ENCODE measurements around the gene RCAN1. TPM values are rescaled to one million over a fixed set of nuclear protein-coding genes. Genes with fewer than 3 reads are reported as not detected.

Gene RCAN1
- total and polyA plus RNA-seq, 4 donors: 26.7 to 67.9 (median 46.7) TPM

GRCh38 chr21:34596561-34597271 lies 18.2 kb downstream of the RCAN1 start:
- TF ChIP-seq YY1 (IDR thresholded peaks at IDR 0.05): no peak
- peak in 1 of 2 donors; percentile 16 for TF ChIP-seq HNF4A (conservative IDR thresholded peaks at IDR 0.05)
- WGBS: 79% methylated on average over 18 of the region's 18 CpGs
- H3K27me3 ChIP-seq (ENCODE audit: control insufficient read depth in 4 of 4, insufficient read depth in 4 of 4, low read length in 3 of 4): no peaks in the 10 kb centered on the region
- no peak overlapping the region for H3K27ac ChIP-seq (ENCODE audit: low read depth in 1 of 2, low read length in 2 of 2)
- H3K36me3 ChIP-seq (ENCODE audit: control insufficient read depth in 4 of 4, insufficient read depth in 3 of 4, low read depth in 1 of 4, low read length in 3 of 4): no peaks in the 10 kb centered on the region
- H3K9me3 ChIP-seq (ENCODE audit: control insufficient read depth in 4 of 4, low read length in 3 of 4): no peaks in the 10 kb centered on the region
- peaks cover 0 to 7% (median 2%) of the 10 kb centered on the region in 4 donors for H3K4me1 ChIP-seq (ENCODE audit: control insufficient read depth in 4 of 4, insufficient read depth in 4 of 4, low read length in 3 of 4)
- no peak overlapping the region for H3K9ac ChIP-seq (ENCODE audit: low read depth in 1 of 2, low read length in 2 of 2)
- H3K4me3 ChIP-seq (ENCODE audit: low read depth in 1 of 3, low read length in 3 of 3): no peak overlapping the region
- no peak for DNase-seq (ENCODE audit: low spot score)

GRCh38 chr21:34595457-34595856 lies 19.5 kb downstream of the RCAN1 start:
- H3K9ac ChIP-seq (ENCODE audit: low read depth in 1 of 2, low read length in 2 of 2): no peak overlapping the region
- H3K36me3 ChIP-seq (ENCODE audit: control insufficient read depth in 4 of 4, insufficient read depth in 3 of 4, low read depth in 1 of 4, low read length in 3 of 4): no peaks in the 10 kb centered on the region
- H3K9me3 ChIP-seq (ENCODE audit: control insufficient read depth in 4 of 4, low read length in 3 of 4): no peaks in the 10 kb centered on the region
- no peak overlapping the region for H3K27ac ChIP-seq (ENCODE audit: low read depth in 1 of 2, low read length in 2 of 2)
- H3K4me1 ChIP-seq (ENCODE audit: control insufficient read depth in 4 of 4, insufficient read depth in 4 of 4, low read length in 3 of 4): peaks cover 0 to 7% (median 2%) of the 10 kb centered on the region in 4 donors
- no peaks in the 10 kb centered on the region for H3K27me3 ChIP-seq (ENCODE audit: control insufficient read depth in 4 of 4, insufficient read depth in 4 of 4, low read length in 3 of 4)
- TF ChIP-seq, protein P1, sequence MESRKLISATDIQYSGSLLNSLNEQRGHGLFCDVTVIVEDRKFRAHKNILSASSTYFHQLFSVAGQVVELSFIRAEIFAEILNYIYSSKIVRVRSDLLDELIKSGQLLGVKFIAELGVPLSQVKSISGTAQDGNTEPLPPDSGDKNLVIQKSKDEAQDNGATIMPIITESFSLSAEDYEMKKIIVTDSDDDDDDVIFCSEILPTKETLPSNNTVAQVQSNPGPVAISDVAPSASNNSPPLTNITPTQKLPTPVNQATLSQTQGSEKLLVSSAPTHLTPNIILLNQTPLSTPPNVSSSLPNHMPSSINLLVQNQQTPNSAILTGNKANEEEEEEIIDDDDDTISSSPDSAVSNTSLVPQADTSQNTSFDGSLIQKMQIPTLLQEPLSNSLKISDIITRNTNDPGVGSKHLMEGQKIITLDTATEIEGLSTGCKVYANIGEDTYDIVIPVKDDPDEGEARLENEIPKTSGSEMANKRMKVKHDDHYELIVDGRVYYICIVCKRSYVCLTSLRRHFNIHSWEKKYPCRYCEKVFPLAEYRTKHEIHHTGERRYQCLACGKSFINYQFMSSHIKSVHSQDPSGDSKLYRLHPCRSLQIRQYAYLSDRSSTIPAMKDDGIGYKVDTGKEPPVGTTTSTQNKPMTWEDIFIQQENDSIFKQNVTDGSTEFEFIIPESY (IDR thresholded peaks at IDR 0.05): no peak
- TF ChIP-seq YY1 (IDR thresholded peaks at IDR 0.05): no peak
- no peak for TF ChIP-seq REST (IDR thresholded peaks at IDR 0.05)
- TF ChIP-seq MAX (IDR thresholded peaks at IDR 0.05): no peak
- no peak for TF ChIP-seq EGR1 (IDR thresholded peaks at IDR 0.05; ENCODE audit: low read depth in 2 of 2)
- TF ChIP-seq HNF4G (IDR thresholded peaks at IDR 0.05): no peak
- TF ChIP-seq GABPA (IDR thresholded peaks at IDR 0.05 in 1 of 2, conservative IDR thresholded peaks at IDR 0.05 in 1 of 2): no peak
- TF ChIP-seq TAF1 (conservative IDR thresholded peaks at IDR 0.05): no peak
- no peak for TF ChIP-seq RAD21 (IDR thresholded peaks at IDR 0.05)
- no peak for TF ChIP-seq NR2F2 (IDR thresholded peaks at IDR 0.05)
- TF ChIP-seq FOXA1 (IDR thresholded peaks at IDR 0.05): no peak
- TF ChIP-seq JUND (IDR thresholded peaks at IDR 0.05): no peak
- TF ChIP-seq, protein P2, sequence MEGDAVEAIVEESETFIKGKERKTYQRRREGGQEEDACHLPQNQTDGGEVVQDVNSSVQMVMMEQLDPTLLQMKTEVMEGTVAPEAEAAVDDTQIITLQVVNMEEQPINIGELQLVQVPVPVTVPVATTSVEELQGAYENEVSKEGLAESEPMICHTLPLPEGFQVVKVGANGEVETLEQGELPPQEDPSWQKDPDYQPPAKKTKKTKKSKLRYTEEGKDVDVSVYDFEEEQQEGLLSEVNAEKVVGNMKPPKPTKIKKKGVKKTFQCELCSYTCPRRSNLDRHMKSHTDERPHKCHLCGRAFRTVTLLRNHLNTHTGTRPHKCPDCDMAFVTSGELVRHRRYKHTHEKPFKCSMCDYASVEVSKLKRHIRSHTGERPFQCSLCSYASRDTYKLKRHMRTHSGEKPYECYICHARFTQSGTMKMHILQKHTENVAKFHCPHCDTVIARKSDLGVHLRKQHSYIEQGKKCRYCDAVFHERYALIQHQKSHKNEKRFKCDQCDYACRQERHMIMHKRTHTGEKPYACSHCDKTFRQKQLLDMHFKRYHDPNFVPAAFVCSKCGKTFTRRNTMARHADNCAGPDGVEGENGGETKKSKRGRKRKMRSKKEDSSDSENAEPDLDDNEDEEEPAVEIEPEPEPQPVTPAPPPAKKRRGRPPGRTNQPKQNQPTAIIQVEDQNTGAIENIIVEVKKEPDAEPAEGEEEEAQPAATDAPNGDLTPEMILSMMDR (IDR thresholded peaks at IDR 0.05; ENCODE audit: low read depth, low read length, missing input control): no peak
- no peak for TF ChIP-seq SP1 (IDR thresholded peaks at IDR 0.05)
- TF ChIP-seq, protein P3, sequence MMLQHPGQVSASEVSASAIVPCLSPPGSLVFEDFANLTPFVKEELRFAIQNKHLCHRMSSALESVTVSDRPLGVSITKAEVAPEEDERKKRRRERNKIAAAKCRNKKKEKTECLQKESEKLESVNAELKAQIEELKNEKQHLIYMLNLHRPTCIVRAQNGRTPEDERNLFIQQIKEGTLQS (IDR thresholded peaks at IDR 0.05): no peak
- TF ChIP-seq HNF4A (conservative IDR thresholded peaks at IDR 0.05): no peak
- TF ChIP-seq RXRA (IDR thresholded peaks at IDR 0.05): no peak
- TF ChIP-seq FOXA2 (IDR thresholded peaks at IDR 0.05): no peak
- no peak for DNase-seq (ENCODE audit: low spot score)
- no peak overlapping the region for H3K4me3 ChIP-seq (ENCODE audit: low read depth in 1 of 3, low read length in 3 of 3)
- 85% methylated on average over 8 of the region's 8 CpGs for WGBS

All from liver (tissue), 9 donors.